HepG2 (cell line): ENCODE measurements around the gene SLC6A17. TPM values are rescaled to one million over a fixed set of nuclear protein-coding genes. Genes with fewer than 3 reads are reported as not detected.

Source experiments
- HOXA3 ChIP-seq: sonication (generic); formaldehyde crosslinking; IDR thresholded peaks from 2 replicates; pipeline ENCODE4 v1.5.0; 2020; ENCODE audit warnings: missing genetic modification reagents
- MTF2 ChIP-seq: sonication (generic); formaldehyde crosslinking; IDR thresholded peaks from 2 replicates; pipeline ENCODE4 v1.5.0; 2020; ENCODE audit warnings: missing genetic modification reagents, borderline replicate concordance
- PHF5A ChIP-seq: IDR thresholded peaks from one replicate; pipeline ENCODE4 v1.6.1; 2018; ENCODE audit warnings: low read depth, missing genetic modification reagents; ENCODE audit not compliant: unreplicated experiment
- ZNF761 ChIP-seq: sonication (generic); formaldehyde crosslinking; conservative IDR thresholded peaks from 2 replicates; pipeline ENCODE4 v1.4.0; 2020; ENCODE audit warnings: mild to moderate bottlenecking, missing genetic modification reagents
- polyA plus RNA-seq, 8 experiments: library from polyadenylated mRNA; depleted of rRNA in 3 of 8; stranded (reverse) in 7 of 8; unstranded in 1 of 8; fragments of >200 nt; fragmentation: Illumina TruSeq in 4 of 8; extraction: Trizol in 4 of 8; gene quantifications; 2 replicates each; pipeline versions ENCODE4 v1.2.1 to v1.2.3, GENCODE V29; 2011 to 2016; ENCODE audit warnings: low read depth in 4 of 8, missing spikeins in 1 of 8, mixed read lengths in 1 of 8; ENCODE audit not compliant: insufficient read depth in 1 of 8
- total RNA-seq, 5 experiments: library from RNA; depleted of rRNA; stranded (reverse); fragments of >200 nt; fragmentation: Illumina TruSeq; extraction: Trizol; gene quantifications; 2 replicates each; pipeline ENCODE4 v1.2.3, GENCODE V29; 2016; ENCODE audit warnings: low read depth in 1 of 5
- TF ChIP-seq, protein P1 (sequence below): sonication (generic); formaldehyde crosslinking; IDR thresholded peaks from 2 replicates; pipeline ENCODE4 v1.5.1; 2020; ENCODE audit warnings: mild to moderate bottlenecking, missing genetic modification reagents, moderate library complexity
- TF ChIP-seq, protein P2 (sequence below): sonication (generic); formaldehyde crosslinking; IDR thresholded peaks from 2 replicates; pipeline ENCODE4 v1.4.0; 2020; ENCODE audit warnings: mild to moderate bottlenecking, missing genetic modification reagents

Gene SLC6A17
- total and polyA plus RNA-seq, 2 of the 13 experiments (the other 11 are each of a cell fraction or from before 2014, with no cell fraction given), result not detected

GRCh38 chr1:110209715-110210603 is 59.7 kb downstream of the SLC6A17 start, which contains the start of gene KCNC4 (continued):
- TF ChIP-seq, protein P1, sequence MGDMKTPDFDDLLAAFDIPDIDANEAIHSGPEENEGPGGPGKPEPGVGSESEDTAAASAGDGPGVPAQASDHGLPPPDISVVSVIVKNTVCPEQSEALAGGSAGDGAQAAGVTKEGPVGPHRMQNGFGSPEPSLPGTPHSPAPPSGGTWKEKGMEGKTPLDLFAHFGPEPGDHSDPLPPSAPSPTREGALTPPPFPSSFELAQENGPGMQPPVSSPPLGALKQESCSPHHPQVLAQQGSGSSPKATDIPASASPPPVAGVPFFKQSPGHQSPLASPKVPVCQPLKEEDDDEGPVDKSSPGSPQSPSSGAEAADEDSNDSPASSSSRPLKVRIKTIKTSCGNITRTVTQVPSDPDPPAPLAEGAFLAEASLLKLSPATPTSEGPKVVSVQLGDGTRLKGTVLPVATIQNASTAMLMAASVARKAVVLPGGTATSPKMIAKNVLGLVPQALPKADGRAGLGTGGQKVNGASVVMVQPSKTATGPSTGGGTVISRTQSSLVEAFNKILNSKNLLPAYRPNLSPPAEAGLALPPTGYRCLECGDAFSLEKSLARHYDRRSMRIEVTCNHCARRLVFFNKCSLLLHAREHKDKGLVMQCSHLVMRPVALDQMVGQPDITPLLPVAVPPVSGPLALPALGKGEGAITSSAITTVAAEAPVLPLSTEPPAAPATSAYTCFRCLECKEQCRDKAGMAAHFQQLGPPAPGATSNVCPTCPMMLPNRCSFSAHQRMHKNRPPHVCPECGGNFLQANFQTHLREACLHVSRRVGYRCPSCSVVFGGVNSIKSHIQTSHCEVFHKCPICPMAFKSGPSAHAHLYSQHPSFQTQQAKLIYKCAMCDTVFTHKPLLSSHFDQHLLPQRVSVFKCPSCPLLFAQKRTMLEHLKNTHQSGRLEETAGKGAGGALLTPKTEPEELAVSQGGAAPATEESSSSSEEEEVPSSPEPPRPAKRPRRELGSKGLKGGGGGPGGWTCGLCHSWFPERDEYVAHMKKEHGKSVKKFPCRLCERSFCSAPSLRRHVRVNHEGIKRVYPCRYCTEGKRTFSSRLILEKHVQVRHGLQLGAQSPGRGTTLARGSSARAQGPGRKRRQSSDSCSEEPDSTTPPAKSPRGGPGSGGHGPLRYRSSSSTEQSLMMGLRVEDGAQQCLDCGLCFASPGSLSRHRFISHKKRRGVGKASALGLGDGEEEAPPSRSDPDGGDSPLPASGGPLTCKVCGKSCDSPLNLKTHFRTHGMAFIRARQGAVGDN, result peak; percentile 52
- 0 out of 2 replicates have a peak, but pooled peaks have one; percentile 11 for TF ChIP-seq ZNF761 (CRISPR knock-in tag)
- TF ChIP-seq, protein P2, sequence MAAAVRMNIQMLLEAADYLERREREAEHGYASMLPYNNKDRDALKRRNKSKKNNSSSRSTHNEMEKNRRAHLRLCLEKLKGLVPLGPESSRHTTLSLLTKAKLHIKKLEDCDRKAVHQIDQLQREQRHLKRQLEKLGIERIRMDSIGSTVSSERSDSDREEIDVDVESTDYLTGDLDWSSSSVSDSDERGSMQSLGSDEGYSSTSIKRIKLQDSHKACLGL, result 0 out of 2 replicates have a peak, but pooled peaks have one; percentile 13
- peak; percentile 19; the same call in 1 of the 2 replicates for TF ChIP-seq HOXA3
- no peak for TF ChIP-seq PHF5A (CRISPR knock-in tag)
- TF ChIP-seq MTF2 (CRISPR knock-in tag), result peak; percentile 6; the same call in 1 of the 2 replicates
